ENCODE measurements around the gene SYNJ1.
"Not testable (repeated sequence)": the region's sequence is repeated elsewhere in the genome, so short reads cannot be mapped to it uniquely, and the experiment has no call there.

Gene SYNJ1

GRCh38 chr21:32741336-32741735, 13.5 kb upstream of the SYNJ1 start:
- in situ Hi-C loops (cut with HindIII; ENCODE audit: low sequenced_read_pairs): no loop called here
- H3K4me3 ChIP-seq (ENCODE audit: low read depth, low read length): no peak overlapping the region
- DNase-seq (ENCODE audit: low read depth): no peak
- no peak for TF ChIP-seq CTCF (IDR thresholded peaks at IDR 0.05; ENCODE audit: low read depth, low read length, missing control alignments)

- no peak overlapping the region for H3K4me3 ChIP-seq (ENCODE audit: low read depth, low read length)
- no peak for TF ChIP-seq CTCF (IDR thresholded peaks at IDR 0.05; ENCODE audit: low read depth, low read length, missing control alignments)
- in situ Hi-C loops (cut with HindIII; ENCODE audit: low sequenced_read_pairs): no loop called here
- no peak for DNase-seq (ENCODE audit: low read depth)
Measured at GRCh38 chr21:32739946-32740345, 12.1 kb upstream of the SYNJ1 start.

GRCh38 chr21:32736083-32736482, 8.3 kb upstream of the SYNJ1 start:
- DNase-seq (ENCODE audit: low read depth); H3K4me3 ChIP-seq (ENCODE audit: low read depth, low read length); in situ Hi-C loops (cut with HindIII; ENCODE audit: low sequenced_read_pairs): not testable (repeated sequence)

- in situ Hi-C loops (cut with HindIII; ENCODE audit: low sequenced_read_pairs): no loop called here
Measured at GRCh38 chr21:32735524-32735923, 7.7 kb upstream of the SYNJ1 start.

GRCh38 chr21:32733990-32734613, 6.3 kb upstream of the SYNJ1 start:
- H3K4me3 ChIP-seq (ENCODE audit: low read depth, low read length): no peak overlapping the region
- in situ Hi-C loops (cut with HindIII; ENCODE audit: low sequenced_read_pairs): no loop called here
- TF ChIP-seq CTCF (IDR thresholded peaks at IDR 0.05; ENCODE audit: low read depth, low read length, missing control alignments): no peak
- no peak for DNase-seq (ENCODE audit: low read depth)

More at GRCh38 chr21:32735524-32735923, 7.7 kb upstream of the SYNJ1 start:
- no peak for TF ChIP-seq CTCF (IDR thresholded peaks at IDR 0.05; ENCODE audit: low read depth, low read length, missing control alignments)
- DNase-seq (ENCODE audit: low read depth): no peak
- no peak overlapping the region for H3K4me3 ChIP-seq (ENCODE audit: low read depth, low read length)

- TF ChIP-seq CTCF (IDR thresholded peaks at IDR 0.05; ENCODE audit: low read depth, low read length, missing control alignments): no peak
- no peak overlapping the region for H3K4me3 ChIP-seq (ENCODE audit: low read depth, low read length)
- in situ Hi-C loops (cut with HindIII; ENCODE audit: low sequenced_read_pairs): no loop called here
- no peak for DNase-seq (ENCODE audit: low read depth)
Measured at GRCh38 chr21:32733356-32733755, 5.5 kb upstream of the SYNJ1 start.

- DNase-seq (ENCODE audit: low read depth): no peak
- no peak for TF ChIP-seq CTCF (IDR thresholded peaks at IDR 0.05; ENCODE audit: low read depth, low read length, missing control alignments)
- in situ Hi-C loops (cut with HindIII; ENCODE audit: low sequenced_read_pairs): no loop called here
- no peak overlapping the region for H3K4me3 ChIP-seq (ENCODE audit: low read depth, low read length)
Measured at GRCh38 chr21:32732544-32732943, 4.7 kb upstream of the SYNJ1 start.
